ENCODE results near the gene AMER1. TPM values are rescaled to one million over a fixed set of nuclear protein-coding genes. Genes with fewer than 3 reads are reported as not detected.
"Not testable (repeated sequence)": the region's sequence is repeated elsewhere in the genome, so short reads cannot be mapped to it uniquely, and the experiment has no call there.

The AMER1 gene
- total RNA-seq: 3.7 TPM in 2 replicates

GRCh38 chrX:64205441-64205734 lies at the start of gene AMER1:
AMER1 (minus strand) TSS chrX:64205708; CDS start chrX:64193286, 12,422 bp downstream.
- intact Hi-C loops (cut with micrococcal nuclease): loop anchor here (1.0 to 10.0 kb wide), 6 partner anchors 190 to 1329 kb away; partner anchors contain the start of genes LAS1L, MTMR8 and SPIN4

- intact Hi-C loops (cut with micrococcal nuclease): no loop called here
Observed at GRCh38 chrX:64230123-64230970, 24.8 kb upstream of the AMER1 start, which contains the start of gene ASB12. ASB12 (minus strand) TSS chrX:64230607; CDS start chrX:64225650, 4,957 bp downstream.

GRCh38 chrX:64229154-64229553 lies 23.6 kb upstream of the AMER1 start:
- intact Hi-C loops (cut with micrococcal nuclease): no loop called here

GRCh38 chrX:64218023-64218422 lies 12.5 kb upstream of the AMER1 start:
- intact Hi-C loops (cut with micrococcal nuclease): no loop called here

- intact Hi-C loops (cut with micrococcal nuclease): not testable (repeated sequence)
Observed at GRCh38 chrX:64213989-64214388, 8.5 kb upstream of the AMER1 start.

GRCh38 chrX:64206556-64207162 lies 1.2 kb upstream of the AMER1 start:
- intact Hi-C loops (cut with micrococcal nuclease): loop anchor here (5.0 to 10.0 kb wide), 3 partner anchors 638 to 854 kb away; partner anchors contain the start of gene SPIN4

- intact Hi-C loops (cut with micrococcal nuclease): loop anchor here (1.0 to 10.0 kb wide), 6 partner anchors 189 to 1328 kb away; partner anchors contain the start of genes LAS1L, MTMR8 and SPIN4
Observed at GRCh38 chrX:64205735-64206501, 410 bp upstream of the AMER1 start.

GRCh38 chrX:64204701-64205440 lies 637 bp downstream of the AMER1 start:
- intact Hi-C loops (cut with micrococcal nuclease): loop anchor here (1.0 to 10.0 kb wide), 6 partner anchors 190 to 1329 kb away; partner anchors contain the start of genes LAS1L, MTMR8 and SPIN4

GRCh38 chrX:64204252-64204651 lies 1.3 kb downstream of the AMER1 start:
- intact Hi-C loops (cut with micrococcal nuclease): loop anchor here (10.0 kb wide), 1 partner anchor 641 kb away; no protein-coding TSS in a partner anchor

- intact Hi-C loops (cut with micrococcal nuclease): loop anchor here (10.0 kb wide), 1 partner anchor 642 kb away; no protein-coding TSS in a partner anchor
Observed at GRCh38 chrX:64202808-64203325, 2.6 kb downstream of the AMER1 start.

- intact Hi-C loops (cut with micrococcal nuclease): no loop called here
Observed at GRCh38 chrX:64198036-64198435, 7.5 kb downstream of the AMER1 start.

GRCh38 chrX:64196606-64197005 lies 8.9 kb downstream of the AMER1 start:
- intact Hi-C loops (cut with micrococcal nuclease): no loop called here

GRCh38 chrX:64195862-64196261 lies 9.6 kb downstream of the AMER1 start:
- intact Hi-C loops (cut with micrococcal nuclease): no loop called here

GRCh38 chrX:64192673-64193072 lies 12.8 kb downstream of the AMER1 start:
- intact Hi-C loops (cut with micrococcal nuclease): no loop called here

- intact Hi-C loops (cut with micrococcal nuclease): no loop called here
Observed at GRCh38 chrX:64192040-64192439, 13.5 kb downstream of the AMER1 start.

GRCh38 chrX:64191281-64192010 lies 14.1 kb downstream of the AMER1 start:
- intact Hi-C loops (cut with micrococcal nuclease): no loop called here

GRCh38 chrX:64190136-64190740 lies 15.3 kb downstream of the AMER1 start:
- intact Hi-C loops (cut with micrococcal nuclease): no loop called here

GRCh38 chrX:64188901-64189300 lies 16.6 kb downstream of the AMER1 start:
- intact Hi-C loops (cut with micrococcal nuclease): no loop called here

- intact Hi-C loops (cut with micrococcal nuclease): no loop called here
Observed at GRCh38 chrX:64187762-64188150, 17.8 kb downstream of the AMER1 start.

All from T-helper 2 cell treated with Interferon-gamma antibody and Interleukin-4, amounts not matched to agents 100 ng/mL and 5 ng/mL, for 36 hours (primary cell).